WTC11 (cell line): ENCODE results near the gene GALNT17.

Experiments used
- ATF1 ChIP-seq: sonication (generic); formaldehyde crosslinking; IDR thresholded peaks from 2 replicates; pipeline ENCODE4 v1.8.1; 2023; ENCODE audit warnings: mild to moderate bottlenecking, moderate library complexity, missing genetic modification reagents
- CTCF ChIP-seq: fragments of 200-600 bp; IDR thresholded peaks from 2 replicates; pipeline ENCODE4 v1.8.0; 2022; ENCODE audit warnings: antibody characterized with exemption
- SMAD4 ChIP-seq: sonication (generic); formaldehyde crosslinking; IDR thresholded peaks from 2 replicates; pipeline ENCODE4 v1.8.0; 2022; ENCODE audit warnings: mild to moderate bottlenecking, missing genetic modification reagents
- TEAD4 ChIP-seq: sonication (generic); formaldehyde crosslinking; IDR thresholded peaks from 2 replicates; pipeline ENCODE4 v1.8.0; 2022; ENCODE audit warnings: mild to moderate bottlenecking, missing genetic modification reagents
- ZBTB21 ChIP-seq: sonication (generic); formaldehyde crosslinking; IDR thresholded peaks from 2 replicates; pipeline ENCODE4 v1.8.1; 2023; ENCODE audit warnings: mild to moderate bottlenecking, missing genetic modification reagents, borderline replicate concordance
- ZNF232 ChIP-seq: sonication (generic); formaldehyde crosslinking; IDR thresholded peaks from 2 replicates; pipeline ENCODE4 v1.8.0; 2022; ENCODE audit warnings: mild to moderate bottlenecking, missing genetic modification reagents
- ZNF281 ChIP-seq: sonication (generic); formaldehyde crosslinking; IDR thresholded peaks from 2 replicates; pipeline ENCODE4 v1.8.0; 2023; ENCODE audit warnings: mild to moderate bottlenecking, missing genetic modification reagents

- no peak for TF ChIP-seq ZNF281
- no peak for TF ChIP-seq SMAD4
- TF ChIP-seq TEAD4 (CRISPR knock-in tag), result no peak
- no peak for TF ChIP-seq CTCF
- no peak for TF ChIP-seq ZNF232 (CRISPR knock-in tag)
- no peak for TF ChIP-seq ATF1
- TF ChIP-seq ZBTB21, result no peak
These were observed 297.1 kb downstream of the GALNT17 start for GRCh38 chr7:71429083-71429482.
